Measurements from ENCODE around the gene CD164L2. TPM values are rescaled to one million over a fixed set of nuclear protein-coding genes. Genes with fewer than 3 reads are reported as not detected.
A peak's percentile ranks its signal among the peaks of the same experiment; 100 is the strongest.

The CD164L2 gene
- polyA plus RNA-seq, 3 donors: not detected

- 100% methylated on average over 8 of the region's 9 CpGs for WGBS (ENCODE audit: insufficient coverage)
- Histone ChIP-seq H4K20me1 (ENCODE audit: insufficient read depth, low read length) (no peaks in the 10 kb centered on the region), H3K79me2 (ENCODE audit: insufficient read depth, low read length) (no peaks in the 10 kb centered on the region), H3K27me3 (ENCODE audit: control insufficient read depth in 2 of 2, insufficient read depth in 2 of 2, low read length in 2 of 2) (peaks cover 0 to 19% of the 10 kb centered on the region in 2 donors), H3K9ac (ENCODE audit: insufficient read depth, low read length, poor library complexity, severe bottlenecking) (no peak overlapping the region), H3K4me1 (ENCODE audit: control insufficient read depth in 1 of 2, insufficient read depth in 2 of 2, low read length in 2 of 2) (peaks cover 16 to 18% of the 10 kb centered on the region in 2 donors), H3K9me3 (replicated peaks in 1 of 2; ENCODE audit: control insufficient read depth in 1 of 2, insufficient read depth in 1 of 2, low read length in 2 of 2) (no peaks in the 10 kb centered on the region), H3K4me3 (replicated peaks in 1 of 3; ENCODE audit: low read depth in 2 of 3, low read length in 3 of 3) (no peak overlapping the region), H2AFZ (ENCODE audit: insufficient read depth, low read depth, low read length, poor library complexity, severe bottlenecking) (no peak overlapping the region), H3K4me2 (replicated peaks; ENCODE audit: extremely low read depth, low read length, poor library complexity, severe bottlenecking) (no peak overlapping the region), H3K27ac (ENCODE audit: low read depth in 1 of 2, low read length in 2 of 2) (no peak overlapping the region), H3K36me3 (replicated peaks in 1 of 2; ENCODE audit: control insufficient read depth in 1 of 2, insufficient read depth in 2 of 2, low read length in 2 of 2) (no peaks in the 10 kb centered on the region)
- Mint-ChIP-seq H3K4me1 (peaks cover 16% of the 10 kb centered on the region), H3K27me3 (ENCODE audit: low read depth in 3 of 3) (peaks cover 18 to 23% (median 23%) of the 10 kb centered on the region in 3 donors), H3K9me3 (peaks cover 0 to 5% (median 0%) of the 10 kb centered on the region in 7 donors), H3K36me3 (no peaks in the 10 kb centered on the region), H3K4me3 (no peak overlapping the region), H3K27ac (peak overlapping the region in 2 of 7 donors; percentile 26 to 73)
- intact Hi-C loops (cut with micrococcal nuclease): loop anchor here (2.0 to 10.0 kb wide), 3 partner anchors 35 to 289 kb away; no protein-coding TSS in a partner anchor
- TF ChIP-seq CTCF (IDR thresholded peaks at IDR 0.05): no peak
- no peak for DNase-seq
These were observed 11.1 kb upstream of the CD164L2 start for GRCh38 chr1:27394282-27394658.

DNA sequence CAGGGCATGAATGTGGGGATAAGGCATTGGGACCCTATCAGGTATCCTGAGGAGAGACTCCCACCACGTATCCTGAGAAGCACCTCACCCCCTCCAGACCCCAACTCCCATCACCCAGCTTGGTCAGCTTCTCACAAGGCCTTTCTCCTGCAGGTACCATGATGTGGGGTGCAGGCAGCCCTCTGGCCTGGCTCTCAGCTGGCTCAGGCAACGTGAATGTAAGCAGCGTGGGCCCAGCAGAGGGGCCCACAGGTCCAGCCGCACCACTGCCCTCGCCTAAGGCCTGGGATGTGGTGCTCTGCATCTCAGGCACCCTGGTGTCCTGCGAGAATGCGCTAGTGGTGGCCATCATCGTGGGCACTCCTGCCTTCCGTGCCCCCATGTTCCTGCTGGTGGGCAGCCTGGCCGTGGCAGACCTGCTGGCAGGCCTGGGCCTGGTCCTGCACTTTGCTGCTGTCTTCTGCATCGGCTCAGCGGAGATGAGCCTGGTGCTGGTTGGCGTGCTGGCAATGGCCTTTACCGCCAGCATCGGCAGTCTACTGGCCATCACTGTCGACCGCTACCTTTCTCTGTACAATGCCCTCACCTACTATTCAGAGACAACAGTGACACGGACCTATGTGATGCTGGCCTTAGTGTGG is 10.6 kb upstream of the CD164L2 start:
- no peak overlapping the region for H2AFZ ChIP-seq (ENCODE audit: insufficient read depth, low read depth, low read length, poor library complexity, severe bottlenecking)
- H3K27ac Mint-ChIP-seq: peak overlapping the region in 2 of 7 donors; percentile 73
- peaks cover 0 to 5% (median 0%) of the 10 kb centered on the region in 7 donors for H3K9me3 Mint-ChIP-seq
- no peaks in the 10 kb centered on the region for H3K36me3 Mint-ChIP-seq
- H3K4me3 Mint-ChIP-seq: no peak overlapping the region
- no peaks in the 10 kb centered on the region for H3K36me3 ChIP-seq (replicated peaks in 1 of 2; ENCODE audit: control insufficient read depth in 1 of 2, insufficient read depth in 2 of 2, low read length in 2 of 2)
- no peak overlapping the region for H3K27ac ChIP-seq (ENCODE audit: low read depth in 1 of 2, low read length in 2 of 2)
- peaks cover 16% of the 10 kb centered on the region for H3K4me1 Mint-ChIP-seq
- 96% methylated on average over 12 of the region's 18 CpGs for WGBS (ENCODE audit: insufficient coverage)
- DNase-seq: no peak
- no peaks in the 10 kb centered on the region for H3K9me3 ChIP-seq (replicated peaks in 1 of 2; ENCODE audit: control insufficient read depth in 1 of 2, insufficient read depth in 1 of 2, low read length in 2 of 2)
- H3K4me3 ChIP-seq (replicated peaks in 1 of 3; ENCODE audit: low read depth in 2 of 3, low read length in 3 of 3): no peak overlapping the region
- H3K4me1 ChIP-seq (ENCODE audit: control insufficient read depth in 1 of 2, insufficient read depth in 2 of 2, low read length in 2 of 2): peaks cover 16 to 18% of the 10 kb centered on the region in 2 donors
- no peak overlapping the region for H3K4me2 ChIP-seq (replicated peaks; ENCODE audit: extremely low read depth, low read length, poor library complexity, severe bottlenecking)
- H4K20me1 ChIP-seq (ENCODE audit: insufficient read depth, low read length): no peaks in the 10 kb centered on the region
- no peaks in the 10 kb centered on the region for H3K79me2 ChIP-seq (ENCODE audit: insufficient read depth, low read length)
- intact Hi-C loops (cut with micrococcal nuclease): loop anchor here (2.0 to 10.0 kb wide), 4 partner anchors 25 to 289 kb away; no protein-coding TSS in a partner anchor
- H3K27me3 Mint-ChIP-seq (ENCODE audit: low read depth in 3 of 3): peaks cover 18 to 23% (median 22%) of the 10 kb centered on the region in 3 donors
- no peak for TF ChIP-seq CTCF (IDR thresholded peaks at IDR 0.05)
- H3K27me3 ChIP-seq (ENCODE audit: control insufficient read depth in 2 of 2, insufficient read depth in 2 of 2, low read length in 2 of 2): peaks cover 0 to 19% of the 10 kb centered on the region in 2 donors
- no peak overlapping the region for H3K9ac ChIP-seq (ENCODE audit: insufficient read depth, low read length, poor library complexity, severe bottlenecking)

Measured in CD14-positive monocyte (primary cell).